Mesothelial cell of epicardium (in vitro differentiated cells): ENCODE measurements around the gene MUSK. TPM values are rescaled to one million over a fixed set of nuclear protein-coding genes. Genes with fewer than 3 reads are reported as not detected.
A peak's percentile ranks its signal among the peaks of the same experiment; 100 is the strongest.

Experiments
- DNase-seq, 2 experiments: peaks; one replicate each; pipeline ENCODE4 v3.0.0; 2021; ENCODE audit warnings: low spot score in 2 of 2; ENCODE audit not compliant: unreplicated experiment in 2 of 2
- H3K27ac Mint-ChIP-seq: 2 replicates; pipeline ENCODE4 v1.8.0; 2021; ENCODE audit warnings: mixed read lengths
- H3K27me3 Mint-ChIP-seq: 2 replicates; pipeline ENCODE4 v1.8.0; 2021; ENCODE audit warnings: low read depth, mixed read lengths
- H3K36me3 Mint-ChIP-seq: 2 replicates; pipeline ENCODE4 v1.8.0; 2021; ENCODE audit warnings: mixed read lengths
- H3K4me1 Mint-ChIP-seq: 2 replicates; pipeline ENCODE4 v1.8.0; 2021; ENCODE audit warnings: mixed read lengths
- H3K4me3 Mint-ChIP-seq: 2 replicates; pipeline ENCODE4 v1.8.0; 2021; ENCODE audit warnings: mild to moderate bottlenecking, moderate library complexity, mixed read lengths
- H3K9me3 Mint-ChIP-seq: 2 replicates; pipeline ENCODE4 v1.8.0; 2021; ENCODE audit warnings: mixed read lengths
- CTCF ChIP-seq: fragments of 200-600 bp; sonication (generic); IDR thresholded peaks from one replicate; pipeline ENCODE4 v1.5.0; 2021; ENCODE audit warnings: antibody characterized with exemption; ENCODE audit not compliant: unreplicated experiment
- total RNA-seq: library from RNA; stranded (reverse); gene quantifications from 3 replicates; pipeline ENCODE4 v1.2.1, GENCODE V29; 2021

Gene MUSK
- total RNA-seq, 1 donor from 2014 or later, result 0.09 TPM

GRCh38 chr9:110648696-110649095 is 19.9 kb upstream of the MUSK start:
- no peak overlapping the region for H3K4me3 Mint-ChIP-seq
- H3K27ac Mint-ChIP-seq, result no peak overlapping the region
- TF ChIP-seq CTCF, result no peak
- H3K9me3 Mint-ChIP-seq, result peaks cover 5% of the 10 kb centered on the region
- no peak for DNase-seq
- no peaks in the 10 kb centered on the region for H3K27me3 Mint-ChIP-seq
- peaks cover 19% of the 10 kb centered on the region for H3K4me1 Mint-ChIP-seq
- peaks cover 2% of the 10 kb centered on the region for H3K36me3 Mint-ChIP-seq

- peaks cover 19% of the 10 kb centered on the region for H3K4me1 Mint-ChIP-seq
- H3K27ac Mint-ChIP-seq, result no peak overlapping the region
- no peak overlapping the region for H3K4me3 Mint-ChIP-seq
- peaks cover 1% of the 10 kb centered on the region for H3K36me3 Mint-ChIP-seq
- H3K27me3 Mint-ChIP-seq, result no peaks in the 10 kb centered on the region
- TF ChIP-seq CTCF, result no peak
- no peak for DNase-seq
- peaks cover under 1% of the 10 kb centered on the region for H3K9me3 Mint-ChIP-seq
Measured at GRCh38 chr9:110650261-110650660, 18.3 kb upstream of the MUSK start.

- H3K4me1 Mint-ChIP-seq, result peaks cover 19% of the 10 kb centered on the region
- no peak overlapping the region for H3K4me3 Mint-ChIP-seq
- H3K9me3 Mint-ChIP-seq, result no peaks in the 10 kb centered on the region
- no peak for TF ChIP-seq CTCF
- DNase-seq, result no peak
- H3K27me3 Mint-ChIP-seq, result no peaks in the 10 kb centered on the region
- H3K36me3 Mint-ChIP-seq, result no peaks in the 10 kb centered on the region
- H3K27ac Mint-ChIP-seq, result peak overlapping the region; percentile 59
Measured at GRCh38 chr9:110650991-110651411, 17.6 kb upstream of the MUSK start.

GRCh38 chr9:110655754-110656641 is 12.6 kb upstream of the MUSK start:
- no peak for TF ChIP-seq CTCF
- Mint-ChIP-seq H3K4me1 (peaks cover 19% of the 10 kb centered on the region), H3K27me3 (no peaks in the 10 kb centered on the region), H3K4me3 (no peak overlapping the region), H3K27ac (no peak overlapping the region), H3K36me3 (peaks cover 4% of the 10 kb centered on the region), H3K9me3 (peaks cover 10% of the 10 kb centered on the region)
- no peak for DNase-seq

GRCh38 chr9:110659891-110660541 is 8.6 kb upstream of the MUSK start:
- Mint-ChIP-seq H3K4me1 (peaks cover 12% of the 10 kb centered on the region), H3K36me3 (peaks cover 4% of the 10 kb centered on the region), H3K4me3 (no peak overlapping the region), H3K27me3 (no peaks in the 10 kb centered on the region), H3K27ac (peak overlapping the region; percentile 37), H3K9me3 (peaks cover 10% of the 10 kb centered on the region)
- no peak for TF ChIP-seq CTCF
- no peak for DNase-seq
